ENCODE data around the gene C1QTNF12. TPM values are rescaled to one million over a fixed set of nuclear protein-coding genes. Genes with fewer than 3 reads are reported as not detected.

Gene C1QTNF12
- total RNA-seq, 1 donor from 2014 or later: 0.28 TPM

DNA sequence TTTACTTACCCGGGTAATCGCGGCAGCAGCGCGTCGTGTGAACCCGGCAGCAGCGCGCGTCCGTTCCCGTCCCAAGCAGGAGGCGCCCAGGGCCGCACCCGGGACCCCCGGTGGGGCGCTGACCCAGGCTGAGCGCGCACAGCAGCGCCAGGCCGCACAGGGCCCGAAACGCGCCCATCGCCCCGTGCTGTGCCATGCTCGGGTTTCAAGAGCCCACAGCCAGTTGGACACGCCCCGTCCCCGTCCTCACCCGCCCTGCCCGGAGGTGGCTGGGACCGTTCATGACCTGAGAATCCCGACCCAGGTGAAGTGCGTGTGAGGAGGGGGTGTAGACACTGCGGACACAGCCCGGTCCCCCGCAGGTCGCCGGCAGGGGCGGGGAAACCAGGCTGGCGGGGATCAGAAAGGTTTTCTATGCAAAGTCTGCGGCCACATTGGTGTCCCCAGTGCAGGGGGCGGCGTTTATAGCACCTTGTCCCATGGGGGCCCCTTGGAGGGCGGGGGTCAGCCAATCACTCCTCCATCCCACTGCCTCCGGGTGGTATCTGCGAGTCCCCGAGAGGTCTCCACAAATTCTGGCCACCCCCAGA, 40.1 kb downstream of the C1QTNF12 start, which contains the start of gene TNFRSF18:
Gene TNFRSF18, minus strand, starts transcription at position 217 of the 590 bp plus-strand sequence. Its CDS starts 21 bp downstream, at position 196.
- peak; percentile 69 for DNase-seq (ENCODE audit: low spot score)
- no peaks in the 10 kb centered on the region for H3K79me2 ChIP-seq (ENCODE audit: low read depth)
- Mint-ChIP-seq H3K4me3 (no peak within 1 kb of the TSS), H3K9me3 (no peaks in the 10 kb centered on the region), H3K4me1 (no peaks in the 10 kb centered on the region), H3K27me3 (ENCODE audit: insufficient read depth, low read depth) (peaks cover 7% of the 10 kb centered on the region), H3K27ac (no peak within 1 kb of the TSS), H3K36me3 (no peaks in the 10 kb centered on the region)
- no peaks in the 10 kb centered on the region for H3K4me1 ChIP-seq
- H3K9ac ChIP-seq: no peak within 1 kb of the TSS
- no peaks in the 10 kb centered on the region for H3F3A ChIP-seq (ENCODE audit: low read depth)
- no peak within 1 kb of the TSS for H3K27ac ChIP-seq
- H3K9me3 ChIP-seq (ENCODE audit: low read depth): no peaks in the 10 kb centered on the region
- H3K27me3 ChIP-seq: peaks cover 58% of the 10 kb centered on the region
- peak within 1 kb of the TSS; percentile 35 for H3K4me3 ChIP-seq
- H2AFZ ChIP-seq (replicated peaks): no peak within 1 kb of the TSS
- H3K36me3 ChIP-seq: no peaks in the 10 kb centered on the region
- peak within 1 kb of the TSS; percentile 86 for H3K4me2 ChIP-seq
- TF ChIP-seq, protein P1, sequence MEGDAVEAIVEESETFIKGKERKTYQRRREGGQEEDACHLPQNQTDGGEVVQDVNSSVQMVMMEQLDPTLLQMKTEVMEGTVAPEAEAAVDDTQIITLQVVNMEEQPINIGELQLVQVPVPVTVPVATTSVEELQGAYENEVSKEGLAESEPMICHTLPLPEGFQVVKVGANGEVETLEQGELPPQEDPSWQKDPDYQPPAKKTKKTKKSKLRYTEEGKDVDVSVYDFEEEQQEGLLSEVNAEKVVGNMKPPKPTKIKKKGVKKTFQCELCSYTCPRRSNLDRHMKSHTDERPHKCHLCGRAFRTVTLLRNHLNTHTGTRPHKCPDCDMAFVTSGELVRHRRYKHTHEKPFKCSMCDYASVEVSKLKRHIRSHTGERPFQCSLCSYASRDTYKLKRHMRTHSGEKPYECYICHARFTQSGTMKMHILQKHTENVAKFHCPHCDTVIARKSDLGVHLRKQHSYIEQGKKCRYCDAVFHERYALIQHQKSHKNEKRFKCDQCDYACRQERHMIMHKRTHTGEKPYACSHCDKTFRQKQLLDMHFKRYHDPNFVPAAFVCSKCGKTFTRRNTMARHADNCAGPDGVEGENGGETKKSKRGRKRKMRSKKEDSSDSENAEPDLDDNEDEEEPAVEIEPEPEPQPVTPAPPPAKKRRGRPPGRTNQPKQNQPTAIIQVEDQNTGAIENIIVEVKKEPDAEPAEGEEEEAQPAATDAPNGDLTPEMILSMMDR (IDR thresholded peaks at IDR 0.05): no peak
- TF ChIP-seq EZH2 (IDR thresholded peaks at IDR 0.05) (peak; percentile 65), EZH2phosphoT487 (IDR thresholded peaks at IDR 0.05) (peak; percentile 68)
- no peaks in the 10 kb centered on the region for H4K20me1 ChIP-seq (ENCODE audit: low read depth)

DNA sequence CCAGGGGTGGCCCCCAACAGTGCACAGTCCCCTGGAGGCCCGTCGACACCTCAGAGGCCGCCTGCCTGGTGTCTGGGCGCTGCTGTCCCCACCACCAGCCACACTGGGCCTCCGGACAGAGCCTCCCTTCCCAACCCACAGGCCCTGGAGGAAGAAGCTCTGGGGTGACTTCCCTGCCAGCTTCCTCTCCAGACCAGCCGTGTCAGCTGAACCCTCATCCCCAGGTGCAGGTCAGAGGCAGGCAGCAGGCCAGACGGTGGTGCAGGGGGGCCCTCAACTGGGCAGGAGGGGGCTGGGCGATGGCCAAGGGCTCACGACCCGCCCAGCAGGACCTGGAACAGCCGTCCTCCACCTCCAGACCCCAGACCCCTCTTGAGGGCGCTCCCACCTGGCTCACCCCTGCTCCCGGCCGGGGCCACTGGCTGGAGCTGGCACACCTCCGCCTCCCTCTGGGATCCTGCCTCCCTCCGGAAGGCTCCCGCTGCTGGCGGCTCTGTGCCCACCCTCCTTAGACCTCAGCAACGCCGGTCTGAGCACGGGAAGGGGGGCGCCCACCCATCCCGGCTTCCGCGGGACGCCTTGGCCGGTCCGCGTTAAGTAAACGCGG, 40.6 kb downstream of the C1QTNF12 start:
- peaks cover 6% of the 10 kb centered on the region for H3K27me3 Mint-ChIP-seq (ENCODE audit: insufficient read depth, low read depth)
- Histone ChIP-seq H3K9ac (no peak overlapping the region), H3K36me3 (no peaks in the 10 kb centered on the region), H2AFZ (replicated peaks) (no peak overlapping the region), H3K4me3 (peak overlapping the region; percentile 35), H3K27ac (no peak overlapping the region), H3K4me1 (no peaks in the 10 kb centered on the region), H4K20me1 (ENCODE audit: low read depth) (no peaks in the 10 kb centered on the region), H3K79me2 (ENCODE audit: low read depth) (no peaks in the 10 kb centered on the region), H3K9me3 (ENCODE audit: low read depth) (no peaks in the 10 kb centered on the region), H3K27me3 (peaks cover 64% of the 10 kb centered on the region), H3K4me2 (peak overlapping the region; percentile 86), H3F3A (ENCODE audit: low read depth) (no peaks in the 10 kb centered on the region)
- no peak for TF ChIP-seq EZH2 (IDR thresholded peaks at IDR 0.05)
- TF ChIP-seq EZH2phosphoT487 (IDR thresholded peaks at IDR 0.05): no peak
- TF ChIP-seq, protein P1 (IDR thresholded peaks at IDR 0.05): no peak
- no peaks in the 10 kb centered on the region for H3K9me3 Mint-ChIP-seq
- no peak overlapping the region for H3K27ac Mint-ChIP-seq
- no peak for DNase-seq (ENCODE audit: low spot score)
- no peaks in the 10 kb centered on the region for H3K4me1 Mint-ChIP-seq
- H3K4me3 Mint-ChIP-seq: no peak overlapping the region
- no peaks in the 10 kb centered on the region for H3K36me3 Mint-ChIP-seq

DNA sequence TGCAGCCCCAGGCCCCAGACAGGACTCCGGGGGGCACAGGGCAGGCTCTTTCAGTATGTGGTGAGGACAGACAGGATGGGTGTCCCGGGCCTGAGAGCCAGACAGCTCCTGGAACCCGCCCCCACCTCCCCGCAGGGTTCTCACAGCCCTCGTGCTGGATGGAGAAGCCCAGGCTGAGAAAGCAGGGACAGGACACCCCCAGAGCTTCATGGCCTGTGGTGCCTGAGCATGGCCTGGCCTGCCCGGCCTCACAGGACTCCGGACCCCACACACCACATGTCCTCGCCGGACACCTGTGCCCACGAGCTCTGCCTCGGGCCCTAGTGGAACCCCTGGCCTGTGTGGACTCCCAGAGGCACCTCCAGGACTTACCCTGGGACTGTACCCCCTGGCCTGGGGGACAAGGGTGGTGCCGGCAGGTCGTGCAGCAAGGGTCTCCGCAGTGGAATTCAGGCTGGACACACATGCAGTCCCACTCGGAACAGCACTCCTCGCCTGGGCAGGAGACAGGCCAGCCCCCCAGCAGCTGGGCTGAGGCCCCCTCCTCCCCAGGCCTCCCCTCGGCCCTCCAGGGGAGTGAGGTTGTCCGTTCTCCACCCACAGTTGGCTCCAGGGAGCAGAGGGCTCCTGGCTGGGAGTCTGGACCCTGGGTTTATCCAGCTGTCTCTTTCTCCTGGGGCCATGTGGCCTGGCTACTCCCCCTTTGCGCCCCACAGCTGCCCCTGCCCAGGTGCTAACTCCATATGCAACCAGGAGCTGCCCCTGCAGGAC, 41.3 kb downstream of the C1QTNF12 start:
- Histone ChIP-seq H3K4me2 (no peak overlapping the region), H3K4me1 (peaks cover 3% of the 10 kb centered on the region), H3K36me3 (no peaks in the 10 kb centered on the region), H3K27me3 (peaks cover 70% of the 10 kb centered on the region), H3F3A (ENCODE audit: low read depth) (peaks cover 6% of the 10 kb centered on the region), H3K79me2 (ENCODE audit: low read depth) (no peaks in the 10 kb centered on the region), H3K9ac (no peak overlapping the region), H3K9me3 (ENCODE audit: low read depth) (no peaks in the 10 kb centered on the region), H3K27ac (no peak overlapping the region), H3K4me3 (no peak overlapping the region), H2AFZ (replicated peaks) (no peak overlapping the region), H4K20me1 (ENCODE audit: low read depth) (no peaks in the 10 kb centered on the region)
- no peaks in the 10 kb centered on the region for H3K9me3 Mint-ChIP-seq
- no peaks in the 10 kb centered on the region for H3K36me3 Mint-ChIP-seq
- peaks cover 9% of the 10 kb centered on the region for H3K27me3 Mint-ChIP-seq (ENCODE audit: insufficient read depth, low read depth)
- no peak overlapping the region for H3K27ac Mint-ChIP-seq
- no peak for TF ChIP-seq EZH2phosphoT487 (IDR thresholded peaks at IDR 0.05)
- no peak for TF ChIP-seq EZH2 (IDR thresholded peaks at IDR 0.05)
- TF ChIP-seq, protein P1 (IDR thresholded peaks at IDR 0.05): no peak
- peaks cover 3% of the 10 kb centered on the region for H3K4me1 Mint-ChIP-seq
- H3K4me3 Mint-ChIP-seq: no peak overlapping the region
- no peak for DNase-seq (ENCODE audit: low spot score)

All from neural progenitor cell (in vitro differentiated cells).